Measurements from ENCODE around the gene HIGD1A.

The HIGD1A gene

DNA sequence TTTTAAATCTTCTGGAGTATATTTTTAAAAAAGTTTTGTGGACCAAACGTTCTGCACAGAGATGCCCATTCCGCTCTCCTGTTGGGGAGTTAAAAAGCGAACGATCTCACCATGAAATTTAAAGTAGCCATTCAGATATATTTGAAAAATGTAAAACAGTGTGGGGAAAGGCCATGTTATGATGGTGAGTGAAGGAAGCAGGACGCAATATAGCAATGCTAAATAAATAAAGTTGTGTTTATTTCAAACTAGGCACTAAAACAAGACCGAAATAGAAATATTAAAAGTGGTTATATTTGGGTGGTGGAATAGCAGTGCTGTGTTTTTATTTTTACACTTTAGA lies 30.9 kb downstream of the HIGD1A start:
- POLR2A ChIA-PET (ENCODE audit: low non-redundant PET): no interaction called here

DNA sequence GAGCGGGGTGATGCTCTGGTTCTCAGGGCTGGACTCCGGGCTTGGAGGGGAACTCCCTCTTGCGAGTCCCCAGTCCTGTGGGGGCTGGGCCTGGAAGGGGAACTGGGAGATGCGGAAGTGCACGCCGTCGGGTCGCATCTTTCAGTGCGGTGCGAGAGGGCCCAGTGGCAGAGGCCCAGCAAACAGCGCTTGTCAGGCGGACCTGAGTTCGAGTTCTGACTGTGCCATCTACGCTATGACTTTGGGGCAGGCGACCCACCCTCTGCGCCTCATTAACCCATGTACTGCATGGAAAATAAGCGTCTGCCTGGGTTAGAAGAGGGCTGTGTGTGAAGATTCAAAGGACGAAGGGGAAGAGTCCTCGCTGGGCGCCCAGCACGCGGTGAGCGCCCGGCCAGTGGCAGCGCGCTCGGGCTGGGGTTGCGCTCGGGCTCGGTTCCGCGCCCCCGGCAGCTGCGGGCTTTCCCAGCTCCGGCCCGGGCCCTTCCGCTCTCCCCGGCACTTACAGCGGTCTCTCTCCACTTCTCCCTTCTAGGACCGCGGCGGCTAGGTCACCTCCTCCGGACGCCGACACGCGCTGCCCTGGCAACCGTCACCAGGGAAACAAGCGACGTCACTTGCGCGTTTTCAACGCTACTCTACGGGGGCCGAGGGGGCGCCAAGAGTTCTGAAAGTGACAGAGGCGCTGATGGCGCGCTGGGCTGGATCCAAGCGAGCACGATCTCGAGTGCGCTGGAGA lies 31.5 kb downstream of the HIGD1A start, which contains the start of gene CCDC13:
CCDC13 (minus strand) TSS at position 584 of the 739 bp plus-strand sequence. CDS start 14,908 bp downstream, outside the sequence.
- TF ChIP-seq, protein P1, sequence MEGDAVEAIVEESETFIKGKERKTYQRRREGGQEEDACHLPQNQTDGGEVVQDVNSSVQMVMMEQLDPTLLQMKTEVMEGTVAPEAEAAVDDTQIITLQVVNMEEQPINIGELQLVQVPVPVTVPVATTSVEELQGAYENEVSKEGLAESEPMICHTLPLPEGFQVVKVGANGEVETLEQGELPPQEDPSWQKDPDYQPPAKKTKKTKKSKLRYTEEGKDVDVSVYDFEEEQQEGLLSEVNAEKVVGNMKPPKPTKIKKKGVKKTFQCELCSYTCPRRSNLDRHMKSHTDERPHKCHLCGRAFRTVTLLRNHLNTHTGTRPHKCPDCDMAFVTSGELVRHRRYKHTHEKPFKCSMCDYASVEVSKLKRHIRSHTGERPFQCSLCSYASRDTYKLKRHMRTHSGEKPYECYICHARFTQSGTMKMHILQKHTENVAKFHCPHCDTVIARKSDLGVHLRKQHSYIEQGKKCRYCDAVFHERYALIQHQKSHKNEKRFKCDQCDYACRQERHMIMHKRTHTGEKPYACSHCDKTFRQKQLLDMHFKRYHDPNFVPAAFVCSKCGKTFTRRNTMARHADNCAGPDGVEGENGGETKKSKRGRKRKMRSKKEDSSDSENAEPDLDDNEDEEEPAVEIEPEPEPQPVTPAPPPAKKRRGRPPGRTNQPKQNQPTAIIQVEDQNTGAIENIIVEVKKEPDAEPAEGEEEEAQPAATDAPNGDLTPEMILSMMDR (conservative IDR thresholded peaks at IDR 0.05; ENCODE audit: low read depth): no peak
- DNase-seq (ENCODE audit: low spot score): peak; percentile 52
- POLR2A ChIA-PET (ENCODE audit: low non-redundant PET): no interaction called here
- CTCF ChIA-PET: no interaction called here
- H3K27ac ChIP-seq: peak within 1 kb of the TSS; percentile 34

More for the DNA sequence above, 30.9 kb downstream of the HIGD1A start:
- CTCF ChIA-PET: no interaction called here
- TF ChIP-seq, protein P1 (conservative IDR thresholded peaks at IDR 0.05; ENCODE audit: low read depth): no peak
- DNase-seq (ENCODE audit: low spot score): no peak
- peak overlapping the region; percentile 34 for H3K27ac ChIP-seq

DNA sequence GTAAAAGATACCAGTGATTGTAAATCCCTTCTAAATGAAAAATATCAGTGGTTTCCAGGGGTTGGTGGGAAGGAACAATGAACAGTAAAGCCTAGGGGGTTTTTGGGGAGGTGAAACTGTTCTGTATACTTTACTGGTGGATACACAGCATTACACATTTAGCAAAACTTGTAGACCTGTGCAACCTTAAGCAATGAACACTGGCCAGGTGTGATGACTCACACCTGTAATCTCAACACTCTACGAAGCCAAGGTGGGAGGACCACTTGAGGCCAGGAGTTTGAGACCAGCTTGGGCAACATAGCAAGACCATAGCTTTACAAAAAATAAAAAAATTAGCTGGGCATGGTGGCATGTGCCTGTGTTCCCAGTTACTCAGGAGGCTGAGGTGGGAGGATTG lies 33.0 kb downstream of the HIGD1A start:
- POLR2A ChIA-PET (ENCODE audit: low non-redundant PET): no interaction called here
- CTCF ChIA-PET: no interaction called here
- TF ChIP-seq, protein P1 (conservative IDR thresholded peaks at IDR 0.05; ENCODE audit: low read depth): no peak
- no peak overlapping the region for H3K27ac ChIP-seq
- DNase-seq (ENCODE audit: low spot score): no peak

DNA sequence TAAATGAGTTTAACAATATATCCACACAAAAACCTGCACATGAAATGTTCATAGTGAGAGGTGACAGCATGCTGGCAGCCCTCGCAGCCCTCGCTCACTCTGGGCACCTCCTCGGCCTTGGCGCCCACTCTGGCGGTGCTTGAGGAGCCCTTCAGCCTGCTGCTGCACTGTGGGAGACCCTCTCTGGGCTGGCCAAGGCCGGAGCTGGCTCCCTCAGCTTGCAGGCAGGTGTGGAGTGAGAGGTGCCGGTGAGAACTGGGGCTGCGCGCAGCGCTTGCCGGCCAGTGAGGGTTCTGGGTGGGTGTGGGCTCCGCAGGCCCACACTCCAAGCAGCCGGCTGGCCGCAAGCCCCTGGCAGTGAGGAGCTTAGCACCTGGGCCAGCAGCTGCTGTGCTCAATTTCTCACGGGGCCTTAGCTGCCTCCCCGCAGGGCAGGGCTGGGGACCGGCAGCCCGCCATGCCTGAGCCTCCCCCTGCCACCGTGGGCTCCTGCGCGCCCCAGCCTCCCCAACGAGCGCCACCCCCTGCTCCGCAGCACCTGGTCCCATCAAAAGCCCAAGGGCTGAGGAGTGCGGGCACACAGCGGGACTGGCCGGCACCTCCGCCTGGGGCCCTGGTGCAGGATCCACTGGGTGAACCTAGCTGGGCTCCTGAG lies 34.7 kb downstream of the HIGD1A start:
- ChIA-PET CTCF (no interaction called here), POLR2A (ENCODE audit: low non-redundant PET) (no interaction called here)
- H3K27ac ChIP-seq: no peak overlapping the region
- no peak for DNase-seq (ENCODE audit: low spot score)
- TF ChIP-seq, protein P1 (conservative IDR thresholded peaks at IDR 0.05; ENCODE audit: low read depth): no peak

DNA sequence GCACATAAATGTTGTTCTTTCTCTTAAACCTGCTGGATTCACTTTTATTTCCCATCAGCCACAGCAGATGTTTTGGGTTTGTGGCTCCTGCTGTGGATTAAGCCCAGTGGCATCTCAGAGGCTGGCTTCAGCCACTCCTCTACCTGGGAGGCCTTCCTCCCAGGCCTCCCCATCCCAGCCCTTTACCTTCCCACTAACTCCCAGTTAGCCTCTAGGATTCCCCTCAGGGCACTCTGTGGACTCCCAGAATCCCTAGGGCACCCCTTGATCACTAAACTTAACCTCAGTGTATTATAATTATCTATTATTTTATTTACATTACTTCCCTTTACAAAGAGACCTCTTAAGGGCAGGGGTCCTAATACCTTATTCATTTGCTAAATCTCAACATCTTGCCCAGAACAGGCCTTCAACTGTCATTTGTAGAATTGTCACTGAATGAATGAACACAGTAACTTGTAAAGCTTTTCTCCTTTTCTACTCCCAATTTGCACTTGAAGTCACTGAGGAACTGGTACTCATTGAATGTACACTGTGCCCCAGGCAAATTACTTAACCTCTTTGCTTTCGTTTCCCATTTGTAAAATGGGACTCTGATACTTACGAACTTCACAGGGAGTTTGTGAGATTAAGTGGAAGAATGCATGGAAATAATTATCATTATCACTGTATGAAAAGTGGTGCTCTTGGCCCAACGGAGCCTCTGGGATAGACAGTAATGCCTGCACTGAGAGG lies 39.6 kb downstream of the HIGD1A start:
- TF ChIP-seq, protein P1 (conservative IDR thresholded peaks at IDR 0.05; ENCODE audit: low read depth): no peak
- ChIA-PET POLR2A (ENCODE audit: low non-redundant PET) (no interaction called here), CTCF (no interaction called here)
- H3K27ac ChIP-seq: no peak overlapping the region
- DNase-seq (ENCODE audit: low spot score): no peak

DNA sequence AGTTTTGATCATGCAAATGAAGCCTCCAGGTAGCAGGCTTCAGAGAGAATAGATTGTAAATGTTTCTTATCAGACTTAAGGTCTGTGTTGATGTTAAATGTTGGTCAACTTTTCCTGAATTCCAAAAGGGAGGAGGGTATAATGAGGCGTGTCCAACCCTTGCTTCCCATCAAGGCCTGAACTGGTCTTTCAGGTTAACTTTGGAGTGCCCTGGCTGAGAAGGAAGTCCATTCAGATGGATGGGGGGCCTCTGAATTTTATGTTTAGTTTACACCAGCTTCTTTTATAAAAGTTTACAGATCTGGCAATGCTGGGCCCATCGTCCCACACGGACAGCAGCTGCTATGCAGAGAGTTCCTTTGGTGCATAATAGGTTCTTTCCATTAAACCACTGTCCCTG lies 40.2 kb downstream of the HIGD1A start:
- DNase-seq (ENCODE audit: low spot score): no peak
- ChIA-PET POLR2A (ENCODE audit: low non-redundant PET) (no interaction called here), CTCF (no interaction called here)
- TF ChIP-seq, protein P1 (conservative IDR thresholded peaks at IDR 0.05; ENCODE audit: low read depth): no peak
- no peak overlapping the region for H3K27ac ChIP-seq
